SKM-1 treated with dmso at 0.1 percent for 144 hours (cell line): Measurements from ENCODE around the gene S100A1.

Experiments used
- DNase-seq: peaks from one replicate; lab custom pipeline; 2025; ENCODE audit not compliant: unreplicated experiment; lab: John Stamatoyannopoulos, UW

The S100A1 gene

DNA sequence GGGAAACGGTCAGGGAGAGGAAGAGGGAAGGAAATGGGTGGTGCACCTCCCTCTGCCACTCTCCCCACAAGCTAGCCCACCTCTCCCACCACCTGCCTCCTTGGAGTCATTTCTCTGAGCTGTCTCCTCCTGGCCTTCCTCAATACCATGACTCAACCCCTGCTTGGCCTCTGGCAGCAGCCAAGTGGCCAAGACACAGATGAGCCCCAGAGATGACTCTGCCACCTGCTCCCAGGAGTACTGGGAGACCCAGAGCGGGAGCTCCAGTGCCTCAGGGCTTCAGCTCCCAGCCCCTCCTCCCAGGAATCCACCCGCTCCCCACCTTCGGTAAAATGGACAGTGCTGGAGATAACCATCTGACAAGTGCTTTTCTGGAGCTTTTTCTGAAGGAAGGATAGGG lies 17.9 kb upstream of the S100A1 start:
- DNase-seq, result peak; percentile 32

DNA sequence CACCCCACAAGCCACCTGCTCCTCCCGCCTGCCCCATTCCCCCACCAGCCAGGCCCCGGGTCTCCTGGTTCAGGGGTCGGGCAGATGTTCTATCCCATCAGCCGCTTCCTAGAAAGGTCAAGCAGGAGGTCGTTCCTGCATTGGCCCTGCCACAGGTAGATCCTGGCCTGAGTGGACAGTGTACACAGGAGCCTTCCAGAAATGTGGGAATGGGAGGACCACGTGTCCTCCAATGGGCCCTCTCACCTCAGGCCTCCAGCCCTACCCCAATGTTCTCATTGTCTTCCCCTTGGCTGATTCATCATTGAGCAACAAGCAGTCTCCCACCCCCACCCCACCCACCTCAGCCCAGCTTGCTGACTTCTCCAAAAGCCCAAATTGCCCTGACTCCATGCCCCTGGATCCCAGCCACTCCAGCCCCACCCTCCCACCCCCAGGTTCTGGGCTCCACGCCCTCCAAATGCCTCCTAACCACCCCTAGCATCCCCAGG lies 17.4 kb upstream of the S100A1 start:
- no peak for DNase-seq

GRCh38 chr1:153611356-153611755 lies 16.9 kb upstream of the S100A1 start:
- DNase-seq, result no peak

DNA sequence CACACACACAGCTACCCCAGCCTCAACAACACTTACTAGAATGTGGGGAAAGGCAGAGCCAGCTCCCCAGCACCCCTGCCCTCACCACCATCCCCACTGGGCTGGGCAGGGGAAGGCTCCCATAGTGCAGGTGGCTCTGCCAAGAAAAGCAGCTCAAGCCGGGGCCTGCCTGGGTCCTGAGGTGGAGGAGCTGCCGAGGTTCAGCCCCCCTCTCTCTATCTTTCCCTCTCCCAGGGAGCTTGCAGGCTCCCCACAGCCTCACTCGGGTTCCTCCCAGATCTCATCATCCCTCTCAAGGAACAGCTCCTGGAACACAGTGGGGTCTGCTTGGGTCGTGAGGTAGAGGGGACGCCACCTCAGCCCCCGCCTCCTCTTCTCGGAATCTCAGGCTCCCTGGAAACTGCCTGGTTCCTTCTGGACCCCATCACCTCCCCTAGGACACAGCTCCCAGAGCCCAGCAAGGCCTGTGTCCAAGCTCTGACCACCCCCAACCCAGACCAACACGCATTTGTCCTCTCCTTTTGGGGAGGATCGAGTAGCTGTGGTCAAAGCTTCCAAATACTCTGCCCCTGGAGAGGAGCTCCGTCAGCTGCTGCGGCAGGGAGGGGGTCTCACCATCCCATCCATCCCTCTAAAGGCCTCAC lies 16.0 kb upstream of the S100A1 start:
- DNase-seq, result no peak

GRCh38 chr1:153612755-153613331 lies 15.4 kb upstream of the S100A1 start, which contains the start of gene S100A16:
TSS of gene S100A16 (minus strand) at chr1:153613137. CDS start at chr1:153608151, 4,986 bp downstream.
- DNase-seq, result no peak

- no peak for DNase-seq
Observed at GRCh38 chr1:153613406-153613805, 14.8 kb upstream of the S100A1 start.

- no peak for DNase-seq
Observed at GRCh38 chr1:153614189-153614900, 13.9 kb upstream of the S100A1 start.

DNA sequence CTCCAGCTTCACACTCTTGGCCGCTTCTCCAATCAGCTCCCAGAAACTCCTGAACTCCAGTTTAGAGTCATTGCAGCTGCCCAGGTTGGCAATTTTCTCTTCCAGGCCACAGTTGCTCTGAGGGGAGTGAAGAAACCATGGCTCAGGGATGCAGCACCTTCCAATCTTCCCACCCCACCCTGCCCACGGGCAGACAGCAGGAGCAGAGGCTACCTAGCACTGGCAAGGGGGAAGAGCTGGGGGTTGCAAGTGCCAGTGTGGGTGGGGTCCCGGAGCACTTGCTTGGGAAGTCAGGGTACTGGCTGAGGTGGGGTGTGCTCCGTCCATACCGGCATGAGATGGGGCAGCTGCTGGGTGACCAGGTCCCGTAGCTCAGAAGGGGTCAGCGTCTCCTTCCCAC lies 13.3 kb upstream of the S100A1 start:
- DNase-seq, result no peak

- DNase-seq, result no peak
Observed at GRCh38 chr1:153615406-153615805, 12.8 kb upstream of the S100A1 start.

- DNase-seq, result no peak
Observed at GRCh38 chr1:153616144-153616916, 11.9 kb upstream of the S100A1 start, which contains the start of gene S100A14. TSS of gene S100A14 (minus strand) at chr1:153616325. CDS start at chr1:153615858, 467 bp downstream.

- no peak for DNase-seq
Observed at GRCh38 chr1:153616917-153617311, 11.3 kb upstream of the S100A1 start.

- no peak for DNase-seq
Observed at GRCh38 chr1:153617663-153618062, 10.6 kb upstream of the S100A1 start.

GRCh38 chr1:153619171-153619570 lies 9.1 kb upstream of the S100A1 start:
- no peak for DNase-seq

DNA sequence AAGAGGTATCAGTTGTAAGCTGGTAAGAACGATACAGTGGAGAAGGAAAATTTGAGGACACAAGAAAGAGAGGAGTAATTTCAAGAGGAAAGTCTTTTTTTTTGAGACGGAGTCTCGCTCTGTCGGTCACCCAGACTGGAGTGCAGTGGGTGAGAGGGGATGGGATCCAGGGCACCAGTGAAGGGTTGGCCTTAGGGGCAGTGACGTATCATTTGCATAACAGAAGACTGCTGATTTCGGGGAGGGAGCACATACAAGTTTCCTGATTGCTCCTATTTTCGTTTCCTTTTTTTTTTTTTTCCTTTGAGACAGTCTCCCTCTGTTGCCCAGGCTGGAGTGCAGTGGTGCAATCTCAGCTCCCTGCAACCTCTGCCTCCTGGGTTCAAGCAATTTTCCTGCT lies 5.1 kb upstream of the S100A1 start:
- DNase-seq, result no peak

DNA sequence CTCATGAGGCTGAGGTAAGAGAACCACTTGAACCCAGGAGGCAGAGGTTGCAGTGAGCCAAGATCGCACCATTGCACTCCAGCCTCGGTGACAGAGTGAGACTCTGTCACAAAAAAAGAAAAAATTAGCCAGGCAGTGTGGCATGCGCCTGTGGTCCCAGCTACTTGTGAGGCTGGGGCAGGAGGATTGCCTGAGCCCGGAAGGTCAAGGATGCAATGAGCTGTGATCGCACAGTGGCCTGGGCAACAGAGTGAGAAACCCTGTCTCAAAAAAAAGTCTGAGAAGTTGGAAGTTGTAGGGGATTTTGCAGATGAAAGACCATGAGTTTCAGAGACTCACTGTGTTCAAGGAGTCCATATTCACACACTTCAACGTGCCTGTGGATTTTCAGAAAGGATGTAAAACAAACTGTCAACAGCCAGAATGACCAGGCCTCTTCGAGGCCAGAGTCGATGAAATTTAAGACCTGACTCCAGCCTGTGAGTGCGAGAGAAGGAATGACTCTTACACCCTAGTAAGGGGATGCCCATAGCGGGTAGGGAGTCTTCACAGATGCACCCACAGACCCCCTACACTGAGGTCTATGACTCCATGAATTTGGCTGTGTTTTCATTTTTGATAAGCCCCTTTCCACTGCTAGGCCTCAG lies 3.1 kb upstream of the S100A1 start:
- DNase-seq, result no peak

DNA sequence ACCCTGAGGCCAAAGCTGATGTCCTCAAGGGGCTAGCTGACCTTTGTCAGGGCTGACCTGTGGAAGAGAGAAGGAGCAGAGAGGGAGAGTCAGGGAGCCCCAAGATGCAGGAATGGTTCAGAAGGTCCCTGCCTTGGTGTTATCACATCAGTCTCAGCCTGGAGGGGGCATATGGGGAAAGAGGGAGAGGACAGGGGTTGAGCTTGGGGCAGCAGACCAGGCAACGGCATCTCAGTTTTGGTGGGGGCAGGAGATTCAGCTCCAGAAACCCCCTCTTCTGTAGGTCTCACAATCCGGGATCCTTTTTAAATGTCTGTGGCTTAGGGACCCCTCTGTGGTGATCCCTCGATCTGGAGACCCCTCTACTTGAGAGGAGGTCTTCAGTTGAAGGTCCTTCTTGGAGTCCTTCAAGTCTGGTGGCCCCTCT lies 1.7 kb upstream of the S100A1 start:
- DNase-seq, result no peak

GRCh38 chr1:153626904-153627714 lies 1.1 kb upstream of the S100A1 start, which contains the start of gene S100A13:
TSS of gene S100A13 (minus strand) at chr1:153627505. CDS start at chr1:153626472, 1,033 bp downstream.
- DNase-seq, result peak; percentile 40

DNA sequence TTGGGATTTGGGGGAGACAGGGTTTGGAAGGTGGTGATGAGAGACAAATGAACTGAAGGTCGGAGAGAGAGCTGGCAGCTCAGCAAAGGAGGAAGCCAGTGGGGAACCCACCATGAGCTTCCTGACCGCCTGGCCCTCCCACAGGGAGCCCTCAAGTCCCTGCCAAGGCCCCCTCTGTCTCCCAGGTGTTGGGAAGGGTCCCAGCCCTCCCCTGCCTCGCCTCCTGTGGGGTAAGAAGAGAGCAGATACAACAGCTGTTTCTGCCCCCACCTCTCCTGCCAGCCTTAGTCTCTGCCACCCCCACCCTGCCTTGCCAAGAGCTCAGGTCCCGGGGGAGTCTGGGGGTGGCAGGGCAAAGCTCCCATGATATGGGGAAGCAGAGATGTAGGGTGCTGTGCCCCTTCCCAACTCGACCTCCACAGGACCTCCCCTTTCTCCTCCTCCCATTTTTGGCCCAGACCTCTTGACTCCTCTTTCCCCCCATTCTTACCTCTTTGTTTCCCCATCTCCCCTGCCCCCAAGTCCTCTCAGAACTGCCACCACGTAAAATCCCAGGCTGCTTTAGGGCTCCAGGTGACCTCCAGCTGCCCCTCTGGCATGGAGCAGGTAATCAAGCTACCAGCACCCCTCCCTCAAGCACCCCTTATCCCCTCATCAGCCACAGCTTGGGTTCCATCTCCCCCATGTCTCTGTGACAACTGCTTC lies 556 bp downstream of the S100A1 start:
- DNase-seq, result no peak

GRCh38 chr1:153629343-153629665 lies 1.1 kb downstream of the S100A1 start:
- no peak for DNase-seq
